CD4-positive, alpha-beta T cell (primary cell): ENCODE measurements around the gene VWF. TPM values are rescaled to one million over a fixed set of nuclear protein-coding genes. Genes with fewer than 3 reads are reported as not detected.

Experiments
- ATAC-seq: fragments of 200-7000 bp; cut with Tn5 transposase; one replicate; pipeline ENCODE4 v1.10.0; 2022; ENCODE audit warnings: mild to moderate bottlenecking; ENCODE audit not compliant: poor library complexity
- CTCF ChIA-PET: fragments of 350-600 bp; sonication (Branson Sonifier 250); formaldehyde crosslinking; loops from one replicate; lab custom pipeline; 2021; ENCODE audit warnings: antibody characterized with exemption, inconsistent platforms; lab: Charles Lee
- POLR2A ChIA-PET: fragments of 350-600 bp; sonication (Branson Sonifier 250); formaldehyde crosslinking; loops from one replicate; lab custom pipeline; 2021; ENCODE audit warnings: antibody characterized with exemption, inconsistent platforms; lab: Charles Lee
- DNase-seq, 14 experiments: peaks; one replicate each; pipeline ENCODE4 v3.0.0-alpha.2; 2013 to 2020; ENCODE audit warnings: mixed read lengths in 2 of 14
- H3K27ac ChIP-seq, 2 donors: one replicate each; pipeline versions ENCODE4 v1.5.1 to v1.7.0; 2013; ENCODE audit warnings: low read length in 2 of 2, low read depth in 1 of 2, mild to moderate bottlenecking in 1 of 2
- H3K27me3 ChIP-seq, 2 experiments: 1 replicate in 1 of 2; 2 replicates in 1 of 2; pipeline versions ENCODE4 v1.6.1 to v1.7.0; 2013; ENCODE audit warnings: low read length in 2 of 2, control low read depth in 1 of 2, mild to moderate bottlenecking in 1 of 2, moderate library complexity in 1 of 2; ENCODE audit not compliant: insufficient read depth in 2 of 2, control insufficient read depth in 1 of 2
- H3K36me3 ChIP-seq: one replicate; pipeline ENCODE4 v1.6.1; 2013; ENCODE audit warnings: low read length, control low read depth; ENCODE audit not compliant: insufficient read depth
- H3K4me1 ChIP-seq: one replicate; pipeline ENCODE4 v1.6.1; 2013; ENCODE audit warnings: low read length, control low read depth; ENCODE audit not compliant: insufficient read depth
- H3K4me3 ChIP-seq: one replicate; pipeline ENCODE4 v1.5.1; 2013; ENCODE audit warnings: mild to moderate bottlenecking, low read length, moderate library complexity
- H3K9me3 ChIP-seq, 2 experiments: 1 replicate in 1 of 2; 2 replicates in 1 of 2; pipeline versions ENCODE4 v1.6.1 to v1.7.0; 2013; ENCODE audit warnings: low read length in 2 of 2, mild to moderate bottlenecking in 2 of 2, control low read depth in 1 of 2, moderate library complexity in 1 of 2; ENCODE audit not compliant: control insufficient read depth in 1 of 2, insufficient read depth in 1 of 2
- H3K27ac Mint-ChIP-seq: one replicate; pipeline ENCODE4 v1.8.0; 2020; ENCODE audit warnings: mixed read lengths
- H3K27me3 Mint-ChIP-seq: one replicate; pipeline ENCODE4 v1.8.0; 2021; ENCODE audit warnings: mixed read lengths
- H3K36me3 Mint-ChIP-seq: one replicate; pipeline ENCODE4 v1.8.0; 2021; ENCODE audit warnings: low read depth, mixed read lengths
- H3K4me1 Mint-ChIP-seq: one replicate; pipeline ENCODE4 v1.8.0; 2021; ENCODE audit warnings: low read depth, mixed read lengths
- H3K4me3 Mint-ChIP-seq: one replicate; pipeline ENCODE4 v1.8.0; 2020; ENCODE audit warnings: mild to moderate bottlenecking, mixed read lengths
- H3K9me3 Mint-ChIP-seq: one replicate; pipeline ENCODE4 v1.8.0; 2020; ENCODE audit warnings: mixed read lengths
- intact Hi-C, 2 experiments: fragments of 100-400 bp; cut with DNase I in 1 of 2; cut with micrococcal nuclease in 1 of 2; formaldehyde crosslinking; loops; one replicate each; pipeline versions ENCODE4 v1.15.1 to v1.9.0; 2023 to 2025; cut with DNase I, micrococcal nuclease
- total RNA-seq, 174 experiments: library from RNA in 2 of 174; stranded (reverse) in 2 of 174; gene quantifications; one replicate each; pipeline ENCODE4 v1.2.3 and lab custom pipeline; 2021 to 2026
- TF ChIP-seq, protein P1 (sequence below): fragments of 200-600 bp; IDR thresholded peaks from one replicate; pipeline ENCODE4 v1.8.0; 2022; ENCODE audit warnings: antibody characterized with exemption, mild to moderate bottlenecking

The VWF gene
- total RNA-seq, 2 experiments from 2014 or later = 0.20 TPM; not detected in 1

DNA sequence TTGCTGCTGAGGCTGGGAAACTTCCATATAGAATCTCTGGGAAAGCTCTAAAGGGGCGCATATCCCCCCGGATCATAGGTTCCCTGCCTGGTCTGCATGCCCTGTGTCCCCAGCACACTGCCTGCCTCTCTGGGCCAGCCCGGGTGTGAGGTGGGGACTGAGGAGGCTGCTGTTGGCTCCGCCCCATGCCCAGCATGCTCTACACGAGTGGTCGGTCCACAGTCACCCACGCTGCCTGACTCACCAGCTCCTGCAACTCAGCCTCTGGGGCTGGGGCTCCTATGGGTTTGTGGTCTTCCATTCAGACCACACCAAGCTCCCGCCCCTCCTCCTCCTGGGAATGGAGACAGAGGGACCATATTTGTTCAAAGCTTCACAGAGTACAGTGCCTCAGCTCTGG, 90.9 kb downstream of the VWF start:
- POLR2A ChIA-PET = no interaction called here
- no peak for ATAC-seq
- no peak for DNase-seq
- H3K36me3 ChIP-seq = no peaks in the 10 kb centered on the region
- no peak overlapping the region for H3K27ac Mint-ChIP-seq
- no peak overlapping the region for H3K27ac ChIP-seq
- CTCF ChIA-PET = no interaction called here
- no peaks in the 10 kb centered on the region for H3K9me3 Mint-ChIP-seq
- intact Hi-C loops = no loop called here
- no peaks in the 10 kb centered on the region for H3K27me3 Mint-ChIP-seq
- H3K36me3 Mint-ChIP-seq = no peaks in the 10 kb centered on the region
- TF ChIP-seq, protein P1, sequence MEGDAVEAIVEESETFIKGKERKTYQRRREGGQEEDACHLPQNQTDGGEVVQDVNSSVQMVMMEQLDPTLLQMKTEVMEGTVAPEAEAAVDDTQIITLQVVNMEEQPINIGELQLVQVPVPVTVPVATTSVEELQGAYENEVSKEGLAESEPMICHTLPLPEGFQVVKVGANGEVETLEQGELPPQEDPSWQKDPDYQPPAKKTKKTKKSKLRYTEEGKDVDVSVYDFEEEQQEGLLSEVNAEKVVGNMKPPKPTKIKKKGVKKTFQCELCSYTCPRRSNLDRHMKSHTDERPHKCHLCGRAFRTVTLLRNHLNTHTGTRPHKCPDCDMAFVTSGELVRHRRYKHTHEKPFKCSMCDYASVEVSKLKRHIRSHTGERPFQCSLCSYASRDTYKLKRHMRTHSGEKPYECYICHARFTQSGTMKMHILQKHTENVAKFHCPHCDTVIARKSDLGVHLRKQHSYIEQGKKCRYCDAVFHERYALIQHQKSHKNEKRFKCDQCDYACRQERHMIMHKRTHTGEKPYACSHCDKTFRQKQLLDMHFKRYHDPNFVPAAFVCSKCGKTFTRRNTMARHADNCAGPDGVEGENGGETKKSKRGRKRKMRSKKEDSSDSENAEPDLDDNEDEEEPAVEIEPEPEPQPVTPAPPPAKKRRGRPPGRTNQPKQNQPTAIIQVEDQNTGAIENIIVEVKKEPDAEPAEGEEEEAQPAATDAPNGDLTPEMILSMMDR = no peak
- H3K4me1 Mint-ChIP-seq = no peaks in the 10 kb centered on the region
- H3K9me3 ChIP-seq = no peaks in the 10 kb centered on the region
- no peak overlapping the region for H3K4me3 ChIP-seq
- no peaks in the 10 kb centered on the region for H3K27me3 ChIP-seq
- no peak overlapping the region for H3K4me3 Mint-ChIP-seq
- H3K4me1 ChIP-seq = no peaks in the 10 kb centered on the region

DNA sequence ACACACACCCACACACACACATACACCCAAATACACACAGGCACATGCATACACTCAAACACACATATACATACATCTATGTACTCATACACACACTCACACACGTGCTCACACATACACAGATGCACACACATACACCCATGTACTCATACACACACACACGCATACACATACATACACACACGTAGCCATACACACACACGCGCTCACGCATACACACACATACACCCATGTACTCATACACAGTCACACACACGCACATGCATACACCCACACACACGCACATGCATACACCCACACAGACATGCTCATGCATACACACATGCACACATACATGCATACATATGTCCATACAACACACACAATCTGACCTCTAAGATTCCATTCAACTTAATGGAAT, 91.7 kb downstream of the VWF start:
- TF ChIP-seq, protein P1 = no peak
- ChIA-PET POLR2A (no interaction called here), CTCF (no interaction called here)
- H3K27ac Mint-ChIP-seq = no peak overlapping the region
- Histone ChIP-seq H3K27ac (no peak overlapping the region), H3K4me3 (no peak overlapping the region), H3K9me3 (no peaks in the 10 kb centered on the region), H3K4me1 (no peaks in the 10 kb centered on the region), H3K36me3 (no peaks in the 10 kb centered on the region), H3K27me3 (no peaks in the 10 kb centered on the region)
- no peaks in the 10 kb centered on the region for H3K27me3 Mint-ChIP-seq
- no peaks in the 10 kb centered on the region for H3K36me3 Mint-ChIP-seq
- DNase-seq (no peak), ATAC-seq (no peak)
- H3K9me3 Mint-ChIP-seq = no peaks in the 10 kb centered on the region
- no peaks in the 10 kb centered on the region for H3K4me1 Mint-ChIP-seq
- no peak overlapping the region for H3K4me3 Mint-ChIP-seq
- intact Hi-C loops = no loop called here

DNA sequence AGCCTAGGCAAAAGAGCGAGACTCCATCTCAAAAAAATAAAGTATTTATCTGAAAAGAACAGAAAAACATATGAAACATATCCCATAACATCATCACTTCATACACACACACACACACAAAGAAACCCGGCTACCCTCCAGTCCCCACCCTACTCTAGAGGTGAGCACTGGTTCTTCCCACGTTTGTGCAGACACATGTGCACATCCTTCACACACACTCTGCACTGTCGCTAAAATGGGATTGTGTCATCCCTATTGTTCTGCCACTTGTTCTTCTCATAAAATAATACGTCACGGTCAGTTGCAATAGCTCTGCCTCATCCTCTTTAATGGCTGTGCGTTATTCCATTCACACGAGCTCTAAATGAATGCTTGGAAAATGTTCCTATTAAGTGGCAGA, 93.5 kb downstream of the VWF start:
- Histone ChIP-seq H3K4me1 (no peaks in the 10 kb centered on the region), H3K27ac (no peak overlapping the region), H3K4me3 (no peak overlapping the region), H3K36me3 (no peaks in the 10 kb centered on the region), H3K9me3 (no peaks in the 10 kb centered on the region), H3K27me3 (no peaks in the 10 kb centered on the region)
- TF ChIP-seq, protein P1 = no peak
- DNase-seq (no peak), ATAC-seq (no peak)
- H3K27ac Mint-ChIP-seq = no peak overlapping the region
- intact Hi-C loops = no loop called here
- H3K36me3 Mint-ChIP-seq = no peaks in the 10 kb centered on the region
- no peak overlapping the region for H3K4me3 Mint-ChIP-seq
- CTCF ChIA-PET = no interaction called here
- H3K9me3 Mint-ChIP-seq = peaks cover 4% of the 10 kb centered on the region
- POLR2A ChIA-PET = no interaction called here
- peaks cover 6% of the 10 kb centered on the region for H3K27me3 Mint-ChIP-seq
- no peaks in the 10 kb centered on the region for H3K4me1 Mint-ChIP-seq
